NCI-H128 (cell line): Measurements from ENCODE around the gene PEX3.

Experiments used
- DNase-seq: peaks from one replicate; lab custom pipeline; 2025; ENCODE audit not compliant: unreplicated experiment; lab: John Stamatoyannopoulos, UW

PEX3 gene, protein sequence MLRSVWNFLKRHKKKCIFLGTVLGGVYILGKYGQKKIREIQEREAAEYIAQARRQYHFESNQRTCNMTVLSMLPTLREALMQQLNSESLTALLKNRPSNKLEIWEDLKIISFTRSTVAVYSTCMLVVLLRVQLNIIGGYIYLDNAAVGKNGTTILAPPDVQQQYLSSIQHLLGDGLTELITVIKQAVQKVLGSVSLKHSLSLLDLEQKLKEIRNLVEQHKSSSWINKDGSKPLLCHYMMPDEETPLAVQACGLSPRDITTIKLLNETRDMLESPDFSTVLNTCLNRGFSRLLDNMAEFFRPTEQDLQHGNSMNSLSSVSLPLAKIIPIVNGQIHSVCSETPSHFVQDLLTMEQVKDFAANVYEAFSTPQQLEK

GRCh38 chr6:143450453-143451371 is at the start of gene PEX3, which contains the start of gene ADAT2:
Gene PEX3, plus strand, starts transcription at chr6:143450805. Its CDS starts 238 bp downstream, at chr6:143451043.
Gene ADAT2, minus strand, starts transcription at chr6:143450695. Its CDS starts 37 bp downstream, at chr6:143450658.
- DNase-seq = peak; percentile 85

- no peak for DNase-seq
Observed at GRCh38 chr6:143401068-143401446, 49.5 kb upstream of the PEX3 start.

GRCh38 chr6:143401636-143402370 is 48.8 kb upstream of the PEX3 start:
- DNase-seq = no peak

DNA sequence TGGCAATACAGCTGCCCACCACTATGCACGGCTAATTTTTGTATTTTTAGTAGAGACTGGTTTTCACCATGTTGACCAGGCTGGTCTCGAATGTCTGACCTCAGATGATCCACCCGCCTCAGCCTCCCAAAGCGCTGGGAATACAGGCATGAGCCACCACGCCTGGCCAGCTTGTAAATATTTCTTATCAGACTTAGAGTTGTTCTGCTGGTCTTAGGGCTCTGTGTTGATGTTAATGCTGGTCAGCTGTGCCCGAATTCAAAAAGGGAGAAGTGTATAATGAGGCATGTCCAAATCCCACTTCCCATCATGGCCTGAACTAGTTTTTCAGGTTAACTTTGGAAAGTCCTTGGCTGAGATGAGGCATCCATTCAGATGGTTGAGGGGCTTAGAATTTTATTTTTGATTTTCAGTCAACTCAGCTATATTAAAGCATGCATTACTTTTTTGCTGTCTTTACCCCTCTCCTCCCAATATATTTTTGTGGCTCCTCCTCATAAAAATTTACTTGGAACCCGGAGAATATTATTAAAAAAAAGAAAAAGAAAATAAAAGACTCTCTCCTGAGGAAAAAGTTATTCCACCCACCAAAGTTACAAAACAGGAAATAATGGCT is 47.8 kb upstream of the PEX3 start:
- DNase-seq = no peak

- no peak for DNase-seq
Observed at GRCh38 chr6:143405373-143406154, 45.0 kb upstream of the PEX3 start.

DNA sequence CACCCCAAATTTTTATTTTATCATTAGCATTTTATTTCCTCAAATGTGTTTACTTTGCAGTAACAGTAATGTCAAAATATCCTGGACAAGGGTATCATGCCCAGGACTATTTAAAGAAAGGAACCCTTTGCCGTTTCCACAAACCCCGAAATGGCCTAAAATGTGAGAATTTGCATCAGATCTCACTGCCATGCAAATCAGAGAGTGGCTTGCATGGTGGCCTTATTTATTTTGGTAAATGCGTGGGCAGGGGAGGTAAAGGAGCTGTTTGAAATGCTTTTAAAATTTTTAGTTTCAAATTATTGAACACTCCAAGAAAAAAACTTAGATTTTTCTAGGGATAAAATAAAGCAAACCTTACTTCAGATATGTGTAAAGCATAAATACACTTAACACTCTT is 43.9 kb upstream of the PEX3 start:
- no peak for DNase-seq

- DNase-seq = no peak
Observed at GRCh38 chr6:143408151-143408786, 42.3 kb upstream of the PEX3 start.

DNA sequence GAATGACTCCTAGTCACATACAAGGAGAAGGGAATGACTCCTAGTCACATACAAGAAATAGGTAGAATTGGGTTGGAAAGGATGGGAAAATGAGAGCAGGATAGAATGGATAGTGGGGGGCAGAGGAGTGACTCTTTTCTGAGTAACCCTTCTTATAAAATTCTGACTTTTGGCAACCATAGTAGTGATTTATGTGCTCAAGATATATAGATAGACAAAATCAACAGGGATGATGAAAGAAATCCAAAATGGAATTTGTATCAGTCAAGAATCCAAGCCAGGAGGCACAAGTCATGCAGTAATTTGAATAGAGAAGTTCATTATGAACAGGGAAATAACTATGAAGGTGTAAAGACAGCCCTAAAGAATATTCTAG is 41.8 kb upstream of the PEX3 start:
- DNase-seq = no peak

DNA sequence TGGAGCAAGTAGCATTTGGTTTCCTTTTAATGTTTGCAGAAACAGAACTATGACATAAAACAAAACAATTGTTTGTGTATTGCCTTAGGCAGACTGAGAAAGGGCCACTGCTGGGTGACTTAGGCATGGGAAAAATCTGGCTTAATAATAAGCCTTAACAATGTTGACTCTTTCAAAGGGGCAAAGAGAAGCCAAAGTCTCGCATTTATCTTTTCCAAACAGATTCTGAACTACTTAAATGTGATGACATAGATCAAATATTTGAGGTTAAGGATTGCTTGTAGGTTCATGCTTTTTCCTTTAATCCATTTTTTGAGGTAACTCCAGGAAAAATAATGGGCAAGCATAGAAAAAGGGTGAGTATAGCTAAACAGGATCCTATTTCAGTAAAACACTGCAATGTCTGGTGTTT is 39.7 kb upstream of the PEX3 start:
- DNase-seq = no peak

DNA sequence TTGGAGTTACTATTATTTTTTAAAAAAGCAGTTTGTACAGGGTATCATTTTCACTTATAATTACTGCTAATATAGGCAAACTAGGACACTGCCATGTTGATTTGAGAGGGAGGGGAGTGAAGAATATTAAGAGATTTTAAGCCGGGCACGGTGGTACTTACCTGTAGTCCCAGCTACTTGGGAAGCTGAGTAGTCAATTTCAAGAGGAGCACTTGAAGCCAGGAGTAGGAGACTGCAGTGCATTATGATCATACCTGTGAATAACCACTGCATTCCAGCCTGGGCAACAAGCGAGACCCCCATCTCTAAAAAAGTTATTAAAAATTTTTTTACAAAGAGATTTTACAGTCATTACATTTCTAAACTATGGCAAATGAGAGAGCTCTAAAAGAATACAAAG is 35.8 kb upstream of the PEX3 start:
- no peak for DNase-seq

DNA sequence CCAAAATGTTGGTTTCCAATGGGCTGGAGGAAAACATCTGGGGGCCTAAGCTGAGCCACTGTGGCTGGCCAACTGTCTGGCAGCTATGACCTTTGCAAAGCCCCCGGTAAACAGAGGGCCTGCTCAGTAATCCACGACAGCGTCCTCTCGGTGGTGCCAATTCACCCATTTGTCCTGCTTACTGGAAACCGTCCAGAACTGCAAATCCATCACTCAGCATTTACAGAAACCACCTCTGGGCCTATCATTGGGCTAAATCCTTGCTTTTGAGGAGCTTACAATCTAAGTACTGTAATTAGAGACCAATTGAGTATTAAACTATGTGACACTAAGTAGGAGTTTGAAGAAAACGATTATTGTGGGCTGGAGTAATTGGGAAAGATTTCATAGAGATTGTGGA is 31.1 kb upstream of the PEX3 start:
- DNase-seq = no peak

DNA sequence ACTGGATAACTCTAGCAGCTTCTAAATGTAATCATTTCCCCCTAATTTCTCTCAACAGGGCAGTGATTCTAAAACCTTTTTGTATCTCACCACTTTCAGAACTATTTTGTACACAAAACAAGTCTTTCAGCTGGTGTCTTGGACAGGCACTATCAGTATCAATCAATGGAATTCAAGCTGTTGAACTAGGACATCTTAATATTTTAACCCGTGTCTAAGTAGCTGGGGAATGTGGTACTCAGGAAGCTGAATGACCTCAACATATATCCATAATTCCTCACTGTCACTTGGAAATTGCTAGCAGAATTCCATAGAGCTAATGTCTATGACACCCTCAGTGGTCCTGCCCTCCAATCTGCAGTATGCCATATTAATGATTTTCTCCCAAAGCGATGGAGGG is 24.6 kb upstream of the PEX3 start:
- DNase-seq = no peak

- peak; percentile 30 for DNase-seq
Observed at GRCh38 chr6:143427109-143427817, 23.3 kb upstream of the PEX3 start.

DNA sequence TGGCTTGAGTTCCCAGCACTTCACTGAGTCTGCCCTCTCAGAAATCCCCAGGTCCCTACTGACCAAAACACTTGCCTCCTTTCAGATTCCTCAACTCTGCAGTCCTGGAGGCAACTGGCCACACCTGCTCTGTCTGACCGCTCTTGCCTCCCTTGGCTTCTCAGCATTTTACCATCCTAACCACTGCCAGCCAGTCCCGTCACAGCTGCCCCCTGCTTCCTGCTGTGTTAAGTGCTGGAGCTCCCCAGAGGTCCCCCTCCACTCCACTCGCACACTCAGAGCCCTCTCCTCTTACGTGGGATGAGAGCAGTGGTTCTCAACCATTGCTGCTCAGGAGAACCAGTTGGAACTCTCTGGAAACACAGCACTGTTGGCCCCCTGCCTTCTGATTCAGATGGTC is 20.6 kb upstream of the PEX3 start:
- no peak for DNase-seq

- no peak for DNase-seq
Observed at GRCh38 chr6:143431226-143431625, 19.4 kb upstream of the PEX3 start.

DNA sequence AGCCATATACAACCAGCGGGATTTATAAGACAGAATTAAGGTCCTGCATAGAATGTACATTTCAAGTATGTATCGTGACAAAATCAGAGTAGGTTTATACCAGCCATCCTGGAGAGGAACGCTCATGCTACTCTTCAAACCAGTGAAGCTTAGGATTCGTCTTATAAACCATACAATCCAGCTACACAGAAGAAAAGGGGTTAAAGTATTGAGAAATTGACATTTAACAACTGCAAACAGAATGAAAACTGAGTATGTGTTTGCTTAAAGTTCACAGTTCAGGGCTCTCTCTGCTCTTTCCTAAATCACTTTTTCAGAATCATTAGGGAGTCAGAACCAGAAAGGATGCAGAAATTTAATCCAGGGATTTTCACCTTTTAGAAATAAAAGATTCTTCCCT is 18.0 kb upstream of the PEX3 start:
- DNase-seq = no peak

DNA sequence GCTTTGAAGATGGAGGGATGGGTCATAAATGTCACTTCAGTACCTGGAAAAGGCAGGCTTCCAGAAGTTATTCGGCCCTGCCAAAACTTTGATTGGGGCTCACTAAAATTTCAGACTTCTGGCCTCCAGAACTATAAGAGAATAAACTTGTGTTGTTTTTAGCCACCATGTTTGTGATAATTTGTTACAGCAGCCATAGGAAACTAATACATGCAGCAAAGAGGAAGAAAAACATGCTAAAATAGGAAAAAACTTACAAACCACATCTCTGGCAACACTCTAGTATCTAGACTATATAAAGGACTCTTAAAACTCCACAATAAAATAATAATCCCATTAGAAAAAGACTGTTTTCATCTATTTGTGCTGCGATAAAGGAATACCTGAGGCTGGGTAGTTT is 9.6 kb upstream of the PEX3 start:
- no peak for DNase-seq

DNA sequence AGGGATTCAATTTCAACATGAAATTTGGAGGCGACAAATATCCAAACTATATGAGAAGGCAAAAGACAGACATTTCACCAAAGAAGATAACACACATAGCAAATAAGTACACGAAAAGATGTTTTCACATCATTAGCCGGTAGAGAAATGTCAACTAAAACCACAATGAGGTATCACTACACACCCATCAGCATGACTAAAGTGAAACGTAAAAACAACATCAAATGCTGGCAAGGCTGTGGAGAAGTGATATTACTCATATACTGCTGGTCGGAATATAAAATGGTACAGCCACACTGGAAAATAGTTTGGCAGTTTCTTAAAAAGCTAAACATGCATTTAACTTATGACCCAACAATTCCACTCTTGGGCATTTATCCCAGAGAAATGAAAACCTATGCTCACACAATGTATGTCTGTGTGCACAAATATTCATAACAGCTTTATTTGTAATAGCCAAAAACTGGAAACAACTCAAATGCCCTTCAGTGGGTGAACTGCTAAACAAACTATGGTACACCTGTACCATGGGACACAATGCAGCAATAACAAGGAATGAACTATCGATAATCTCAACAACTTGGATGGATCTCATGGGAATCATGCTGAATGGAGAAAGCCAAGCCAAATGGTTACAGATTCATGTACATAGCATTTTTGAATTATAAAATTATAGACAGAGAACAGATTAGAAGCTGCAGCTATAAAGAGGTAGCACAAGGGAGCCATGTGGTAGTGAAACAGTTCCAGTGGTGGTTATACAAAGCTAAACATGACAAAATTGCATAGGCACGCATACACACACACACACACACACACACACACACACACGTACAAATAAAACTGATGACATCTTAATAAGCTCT is 8.7 kb upstream of the PEX3 start:
- DNase-seq = no peak
